Ishikawa (cell line): ENCODE results near the gene TRIM14.

Experiments
- CREB1 ChIP-seq: IDR thresholded peaks from 2 replicates; pipeline ENCODE4 v1.6.1; 2012; ENCODE audit warnings: low read depth
- EGR1 ChIP-seq: IDR thresholded peaks from 2 replicates; pipeline ENCODE4 v1.6.1; 2012
- EP300 ChIP-seq: IDR thresholded peaks from 2 replicates; pipeline ENCODE4 v1.6.1; 2012; ENCODE audit warnings: borderline replicate concordance
- RAD21 ChIP-seq: IDR thresholded peaks from 2 replicates; pipeline ENCODE4 v1.6.1; 2012; ENCODE audit warnings: low read depth
- TAF1 ChIP-seq: IDR thresholded peaks from 2 replicates; pipeline ENCODE4 v1.6.1; 2012; ENCODE audit warnings: low read depth, mild to moderate bottlenecking
- TCF12 ChIP-seq: IDR thresholded peaks from 2 replicates; pipeline ENCODE4 v1.6.1; 2012; ENCODE audit warnings: low read depth
- TEAD4 ChIP-seq: IDR thresholded peaks from 2 replicates; pipeline ENCODE4 v1.6.1; 2012
- YY1 ChIP-seq: IDR thresholded peaks from 2 replicates; pipeline ENCODE4 v1.6.1; 2012; ENCODE audit warnings: low read depth
- ZBTB7A ChIP-seq: IDR thresholded peaks from 2 replicates; pipeline ENCODE4 v1.6.1; 2012; ENCODE audit warnings: low read depth
- TF ChIP-seq, protein P1 (sequence below): IDR thresholded peaks from 2 replicates; pipeline ENCODE4 v1.6.1; 2012
- TF ChIP-seq, protein P2 (sequence below): IDR thresholded peaks from 2 replicates; pipeline ENCODE4 v1.6.1; 2012; ENCODE audit warnings: low read depth, mild to moderate bottlenecking
- TF ChIP-seq, protein P3 (sequence below): IDR thresholded peaks from 2 replicates; pipeline ENCODE4 v1.6.1; 2012

GRCh38 chr9:98120476-98120875 lies 1.5 kb upstream of the TRIM14 start:
- no peak for TF ChIP-seq EP300
- TF ChIP-seq CREB1: no peak
- TF ChIP-seq, protein P1, sequence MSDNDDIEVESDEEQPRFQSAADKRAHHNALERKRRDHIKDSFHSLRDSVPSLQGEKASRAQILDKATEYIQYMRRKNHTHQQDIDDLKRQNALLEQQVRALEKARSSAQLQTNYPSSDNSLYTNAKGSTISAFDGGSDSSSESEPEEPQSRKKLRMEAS: no peak
- TF ChIP-seq EGR1: no peak
- TF ChIP-seq, protein P2, sequence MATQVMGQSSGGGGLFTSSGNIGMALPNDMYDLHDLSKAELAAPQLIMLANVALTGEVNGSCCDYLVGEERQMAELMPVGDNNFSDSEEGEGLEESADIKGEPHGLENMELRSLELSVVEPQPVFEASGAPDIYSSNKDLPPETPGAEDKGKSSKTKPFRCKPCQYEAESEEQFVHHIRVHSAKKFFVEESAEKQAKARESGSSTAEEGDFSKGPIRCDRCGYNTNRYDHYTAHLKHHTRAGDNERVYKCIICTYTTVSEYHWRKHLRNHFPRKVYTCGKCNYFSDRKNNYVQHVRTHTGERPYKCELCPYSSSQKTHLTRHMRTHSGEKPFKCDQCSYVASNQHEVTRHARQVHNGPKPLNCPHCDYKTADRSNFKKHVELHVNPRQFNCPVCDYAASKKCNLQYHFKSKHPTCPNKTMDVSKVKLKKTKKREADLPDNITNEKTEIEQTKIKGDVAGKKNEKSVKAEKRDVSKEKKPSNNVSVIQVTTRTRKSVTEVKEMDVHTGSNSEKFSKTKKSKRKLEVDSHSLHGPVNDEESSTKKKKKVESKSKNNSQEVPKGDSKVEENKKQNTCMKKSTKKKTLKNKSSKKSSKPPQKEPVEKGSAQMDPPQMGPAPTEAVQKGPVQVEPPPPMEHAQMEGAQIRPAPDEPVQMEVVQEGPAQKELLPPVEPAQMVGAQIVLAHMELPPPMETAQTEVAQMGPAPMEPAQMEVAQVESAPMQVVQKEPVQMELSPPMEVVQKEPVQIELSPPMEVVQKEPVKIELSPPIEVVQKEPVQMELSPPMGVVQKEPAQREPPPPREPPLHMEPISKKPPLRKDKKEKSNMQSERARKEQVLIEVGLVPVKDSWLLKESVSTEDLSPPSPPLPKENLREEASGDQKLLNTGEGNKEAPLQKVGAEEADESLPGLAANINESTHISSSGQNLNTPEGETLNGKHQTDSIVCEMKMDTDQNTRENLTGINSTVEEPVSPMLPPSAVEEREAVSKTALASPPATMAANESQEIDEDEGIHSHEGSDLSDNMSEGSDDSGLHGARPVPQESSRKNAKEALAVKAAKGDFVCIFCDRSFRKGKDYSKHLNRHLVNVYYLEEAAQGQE: no peak
- TF ChIP-seq TAF1: no peak
- TF ChIP-seq YY1: no peak
- TF ChIP-seq TEAD4: no peak
- TF ChIP-seq ZBTB7A: no peak
- TF ChIP-seq TCF12: no peak
- no peak for TF ChIP-seq RAD21
- TF ChIP-seq, protein P3, sequence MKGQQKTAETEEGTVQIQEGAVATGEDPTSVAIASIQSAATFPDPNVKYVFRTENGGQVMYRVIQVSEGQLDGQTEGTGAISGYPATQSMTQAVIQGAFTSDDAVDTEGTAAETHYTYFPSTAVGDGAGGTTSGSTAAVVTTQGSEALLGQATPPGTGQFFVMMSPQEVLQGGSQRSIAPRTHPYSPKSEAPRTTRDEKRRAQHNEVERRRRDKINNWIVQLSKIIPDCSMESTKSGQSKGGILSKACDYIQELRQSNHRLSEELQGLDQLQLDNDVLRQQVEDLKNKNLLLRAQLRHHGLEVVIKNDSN: no peak
